H1 (cell line): ENCODE results near the gene FAT1.

Experiments used
- BRCA1 ChIP-seq: IDR thresholded peaks from 2 replicates; pipeline ENCODE4 v1.6.1; 2012; ENCODE audit warnings: low read depth, low read length, improper control_type of control experiment
- CBX5 ChIP-seq: fragments of 300-800, 300-1000 bp; sonication (generic); IDR thresholded peaks from 2 replicates; pipeline ENCODE4 v1.7.1; 2016; ENCODE audit warnings: antibody characterized with exemption, low read length, low read depth
- CBX8 ChIP-seq: fragments of 300-800, 300-1000 bp; sonication (generic); IDR thresholded peaks from 2 replicates; pipeline ENCODE4 v1.7.1; 2016; ENCODE audit warnings: low read depth, low read length, borderline replicate concordance
- EP300 ChIP-seq, 2 experiments: IDR thresholded peaks; 1 replicate in 1 of 2; 2 replicates in 1 of 2; pipeline ENCODE4 v1.6.1; 2011 to 2012; ENCODE audit warnings: low read depth in 2 of 2, low read length in 2 of 2, mild to moderate bottlenecking in 2 of 2, borderline replicate concordance in 1 of 2, inconsistent platforms in 1 of 2, moderate library complexity in 1 of 2
- EZH2 ChIP-seq: fragments of 200-600 bp; sonication (generic); IDR thresholded peaks from 2 replicates; pipeline ENCODE4 v1.7.1; 2012; ENCODE audit warnings: low read depth, mild to moderate bottlenecking, moderate library complexity, low read length, inconsistent platforms; ENCODE audit not compliant: severe bottlenecking
- JUND ChIP-seq: IDR thresholded peaks from 2 replicates; pipeline ENCODE4 v1.6.1; 2011; ENCODE audit warnings: mild to moderate bottlenecking, improper control_type of control experiment, low read length
- RAD21 ChIP-seq, 2 experiments: IDR thresholded peaks in 1 of 2; conservative IDR thresholded peaks in 1 of 2; 2 replicates each; pipeline ENCODE4 v1.6.1; 2011; ENCODE audit warnings: low read depth in 2 of 2, low read length in 2 of 2, improper control_type of control experiment in 1 of 2, inconsistent platforms in 1 of 2, mild to moderate bottlenecking in 1 of 2, moderate library complexity in 1 of 2
- TCF12 ChIP-seq: IDR thresholded peaks from 2 replicates; pipeline ENCODE4 v1.6.1; 2011; ENCODE audit warnings: low read depth, mild to moderate bottlenecking, low read length
- TEAD4 ChIP-seq: IDR thresholded peaks from 2 replicates; pipeline ENCODE4 v1.6.1; 2012; ENCODE audit warnings: low read depth, low read length, inconsistent platforms, mixed read lengths
- YY1 ChIP-seq: IDR thresholded peaks from 2 replicates; pipeline ENCODE4 v1.6.1; 2011; ENCODE audit warnings: low read depth, mild to moderate bottlenecking, low read length
- TF ChIP-seq, protein P1 (sequence below), 3 experiments: IDR thresholded peaks; 1 replicate in 2 of 3; 2 replicates in 1 of 3; pipeline versions ENCODE4 v1.5.1 to v1.6.1; 2011; ENCODE audit warnings: low read length in 3 of 3, mild to moderate bottlenecking in 3 of 3, inconsistent platforms in 2 of 3, low read depth in 1 of 3, moderate library complexity in 1 of 3; ENCODE audit not compliant: insufficient read depth in 1 of 3; ENCODE audit errors: control extremely low read depth in 1 of 3
- TF ChIP-seq, protein P2 (sequence below): IDR thresholded peaks from 2 replicates; pipeline ENCODE4 v1.6.1; 2012; ENCODE audit warnings: low read length, inconsistent platforms

GRCh38 chr4:186651624-186652023, 72.0 kb downstream of the FAT1 start:
- TF ChIP-seq, protein P1, sequence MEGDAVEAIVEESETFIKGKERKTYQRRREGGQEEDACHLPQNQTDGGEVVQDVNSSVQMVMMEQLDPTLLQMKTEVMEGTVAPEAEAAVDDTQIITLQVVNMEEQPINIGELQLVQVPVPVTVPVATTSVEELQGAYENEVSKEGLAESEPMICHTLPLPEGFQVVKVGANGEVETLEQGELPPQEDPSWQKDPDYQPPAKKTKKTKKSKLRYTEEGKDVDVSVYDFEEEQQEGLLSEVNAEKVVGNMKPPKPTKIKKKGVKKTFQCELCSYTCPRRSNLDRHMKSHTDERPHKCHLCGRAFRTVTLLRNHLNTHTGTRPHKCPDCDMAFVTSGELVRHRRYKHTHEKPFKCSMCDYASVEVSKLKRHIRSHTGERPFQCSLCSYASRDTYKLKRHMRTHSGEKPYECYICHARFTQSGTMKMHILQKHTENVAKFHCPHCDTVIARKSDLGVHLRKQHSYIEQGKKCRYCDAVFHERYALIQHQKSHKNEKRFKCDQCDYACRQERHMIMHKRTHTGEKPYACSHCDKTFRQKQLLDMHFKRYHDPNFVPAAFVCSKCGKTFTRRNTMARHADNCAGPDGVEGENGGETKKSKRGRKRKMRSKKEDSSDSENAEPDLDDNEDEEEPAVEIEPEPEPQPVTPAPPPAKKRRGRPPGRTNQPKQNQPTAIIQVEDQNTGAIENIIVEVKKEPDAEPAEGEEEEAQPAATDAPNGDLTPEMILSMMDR (IDR thresholded peaks at IDR 0.05; ENCODE audit: control extremely low read depth in 1 of 3, insufficient read depth in 1 of 3, low read depth in 1 of 3, low read length in 3 of 3): no peak
- TF ChIP-seq BRCA1: no peak
- TF ChIP-seq EZH2: no peak
- no peak for TF ChIP-seq CBX8
- no peak for TF ChIP-seq YY1
- TF ChIP-seq TEAD4: no peak
- no peak for TF ChIP-seq JUND
- TF ChIP-seq CBX5: no peak
- TF ChIP-seq, protein P2, sequence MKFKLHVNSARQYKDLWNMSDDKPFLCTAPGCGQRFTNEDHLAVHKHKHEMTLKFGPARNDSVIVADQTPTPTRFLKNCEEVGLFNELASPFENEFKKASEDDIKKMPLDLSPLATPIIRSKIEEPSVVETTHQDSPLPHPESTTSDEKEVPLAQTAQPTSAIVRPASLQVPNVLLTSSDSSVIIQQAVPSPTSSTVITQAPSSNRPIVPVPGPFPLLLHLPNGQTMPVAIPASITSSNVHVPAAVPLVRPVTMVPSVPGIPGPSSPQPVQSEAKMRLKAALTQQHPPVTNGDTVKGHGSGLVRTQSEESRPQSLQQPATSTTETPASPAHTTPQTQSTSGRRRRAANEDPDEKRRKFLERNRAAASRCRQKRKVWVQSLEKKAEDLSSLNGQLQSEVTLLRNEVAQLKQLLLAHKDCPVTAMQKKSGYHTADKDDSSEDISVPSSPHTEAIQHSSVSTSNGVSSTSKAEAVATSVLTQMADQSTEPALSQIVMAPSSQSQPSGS: no peak
- no peak for TF ChIP-seq TCF12
- TF ChIP-seq EP300 (IDR thresholded peaks at IDR 0.05; ENCODE audit: borderline replicate concordance in 1 of 2, low read depth in 2 of 2, low read length in 2 of 2): no peak
- no peak for TF ChIP-seq RAD21 (IDR thresholded peaks at IDR 0.05 in 1 of 2, conservative IDR thresholded peaks at IDR 0.05 in 1 of 2; ENCODE audit: low read depth in 2 of 2, low read length in 2 of 2)
